Stimulated activated CD8-positive, alpha-beta memory T cell treated with anti-CD3 and anti-CD28 coated beads, Interleukin-12 subunit alpha, Interleukin-12 subunit beta, amount 100 ng/mL, for 4 hours (primary cell): ENCODE measurements around the gene RASSF5.
A peak's percentile ranks its signal among the peaks of the same experiment; 100 is the strongest.

Experiments
- DNase-seq: peaks from one replicate; pipeline ENCODE4 v3.0.0-alpha.2; 2020; ENCODE audit warnings: low read depth

The RASSF5 gene

DNA sequence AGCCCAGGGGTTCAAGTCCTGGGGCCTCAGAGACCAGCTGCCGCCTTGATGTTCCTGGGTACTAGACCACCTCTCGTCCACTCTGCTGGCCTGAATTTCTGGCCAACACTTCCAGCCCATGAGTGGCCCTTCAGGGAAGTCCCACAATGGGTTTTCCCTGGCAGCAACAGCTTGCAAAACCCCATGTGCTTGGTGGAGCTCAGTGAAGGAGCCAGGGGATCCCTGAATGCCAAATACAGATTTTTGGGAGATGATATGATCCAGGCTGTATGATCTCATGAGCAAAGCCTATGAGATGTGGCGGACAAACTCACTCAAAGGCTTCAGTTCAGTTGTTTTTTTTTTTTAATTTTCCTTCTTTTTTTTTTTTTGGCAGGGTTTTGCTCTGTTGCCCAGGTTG, 9.6 kb upstream of the RASSF5 start:
- DNase-seq: no peak

DNA sequence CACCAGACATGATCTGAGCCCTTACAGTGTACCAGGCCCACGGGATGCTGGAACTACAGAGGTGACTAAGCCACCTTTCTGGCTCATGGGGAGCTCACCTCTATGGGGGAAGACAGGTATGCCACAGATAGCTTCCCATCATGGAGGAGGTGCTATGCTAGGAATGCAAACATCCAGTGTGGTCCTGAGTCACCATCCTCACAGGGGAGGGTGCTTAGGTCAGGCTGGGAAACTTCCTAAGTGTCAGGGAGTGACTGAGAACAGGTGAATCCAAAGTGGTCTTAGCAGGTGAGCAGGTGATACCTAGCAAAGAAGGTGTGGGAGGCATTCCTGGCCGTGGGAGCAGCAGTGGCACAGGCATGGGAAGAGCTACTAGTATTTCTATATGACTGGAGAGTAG, 8.6 kb upstream of the RASSF5 start:
- no peak for DNase-seq

DNA sequence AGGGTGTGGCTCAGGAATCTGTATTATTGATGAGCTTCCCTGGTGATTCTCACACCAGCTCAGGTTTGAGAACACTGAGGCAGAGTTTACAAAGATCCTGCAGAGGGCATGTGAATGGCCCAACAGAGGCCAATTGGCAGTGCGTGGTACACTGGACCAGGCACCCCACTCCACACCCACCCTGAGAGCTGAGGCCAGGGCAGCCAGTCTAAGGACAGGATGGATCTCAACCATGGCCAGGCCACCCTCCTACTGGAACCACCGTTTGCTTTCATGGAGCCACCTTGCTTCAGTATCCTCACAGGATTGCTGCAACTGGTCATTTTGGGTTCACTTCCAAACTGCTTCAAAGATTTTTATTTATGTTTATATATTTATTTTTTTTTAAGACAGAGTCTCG, 7.3 kb upstream of the RASSF5 start:
- no peak for DNase-seq

DNA sequence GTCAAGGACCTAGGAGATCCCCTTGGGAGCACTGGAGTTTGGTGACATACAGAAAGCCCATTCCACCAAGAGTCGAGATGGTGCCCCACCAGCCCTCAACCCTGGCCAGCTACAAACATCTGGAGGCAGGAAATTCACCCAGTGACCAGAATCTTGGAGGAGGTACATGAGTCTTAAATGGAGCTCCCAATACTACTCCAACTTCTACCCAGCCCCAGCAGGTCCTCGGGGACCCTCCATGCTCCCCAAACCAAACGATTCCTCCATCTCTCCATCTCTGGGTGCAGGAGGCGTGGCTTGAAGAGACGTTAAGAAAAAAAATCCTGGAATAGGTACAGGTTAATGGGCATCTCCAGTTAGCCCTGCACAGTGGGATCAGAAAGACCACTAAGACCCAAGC, 5.5 kb upstream of the RASSF5 start:
- DNase-seq: no peak

DNA sequence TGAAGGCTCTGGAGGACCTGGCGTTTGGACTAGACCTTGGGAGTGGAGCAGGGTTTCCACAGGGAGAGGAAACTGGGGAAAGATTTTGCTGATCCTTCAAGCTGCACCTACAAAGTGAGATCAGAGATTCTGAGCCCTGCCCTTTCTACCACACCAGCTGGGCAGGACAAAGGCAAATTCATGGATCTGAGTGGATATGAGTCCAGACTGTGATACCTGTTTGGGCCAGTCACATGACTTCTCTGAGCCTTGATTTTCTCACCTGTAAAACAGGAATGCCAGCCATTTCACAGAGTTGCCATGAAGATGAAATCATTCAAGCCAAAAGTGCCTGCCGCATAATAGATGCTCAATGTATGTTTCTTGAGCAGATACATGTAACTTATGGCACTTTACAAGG, 4.9 kb upstream of the RASSF5 start:
- DNase-seq: no peak

DNA sequence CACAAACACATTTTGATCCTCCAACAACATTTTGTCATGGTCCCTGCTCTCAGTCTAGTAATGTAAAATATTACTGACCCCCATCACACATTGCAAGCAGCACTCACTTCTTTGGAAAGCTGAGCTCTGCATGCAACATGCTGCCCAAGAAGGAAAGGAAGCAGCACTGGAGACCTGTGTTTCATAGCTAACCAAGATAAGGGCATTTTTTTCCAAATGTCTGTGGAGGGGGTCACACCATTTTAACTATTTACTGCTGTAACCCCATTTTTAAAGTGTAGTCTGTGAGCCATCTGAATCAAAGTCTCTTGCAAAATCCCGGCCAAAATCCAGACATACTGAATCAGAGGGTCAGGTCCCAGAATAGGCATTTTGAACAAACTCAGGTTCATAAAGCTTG, 4.5 kb upstream of the RASSF5 start:
- DNase-seq: no peak

DNA sequence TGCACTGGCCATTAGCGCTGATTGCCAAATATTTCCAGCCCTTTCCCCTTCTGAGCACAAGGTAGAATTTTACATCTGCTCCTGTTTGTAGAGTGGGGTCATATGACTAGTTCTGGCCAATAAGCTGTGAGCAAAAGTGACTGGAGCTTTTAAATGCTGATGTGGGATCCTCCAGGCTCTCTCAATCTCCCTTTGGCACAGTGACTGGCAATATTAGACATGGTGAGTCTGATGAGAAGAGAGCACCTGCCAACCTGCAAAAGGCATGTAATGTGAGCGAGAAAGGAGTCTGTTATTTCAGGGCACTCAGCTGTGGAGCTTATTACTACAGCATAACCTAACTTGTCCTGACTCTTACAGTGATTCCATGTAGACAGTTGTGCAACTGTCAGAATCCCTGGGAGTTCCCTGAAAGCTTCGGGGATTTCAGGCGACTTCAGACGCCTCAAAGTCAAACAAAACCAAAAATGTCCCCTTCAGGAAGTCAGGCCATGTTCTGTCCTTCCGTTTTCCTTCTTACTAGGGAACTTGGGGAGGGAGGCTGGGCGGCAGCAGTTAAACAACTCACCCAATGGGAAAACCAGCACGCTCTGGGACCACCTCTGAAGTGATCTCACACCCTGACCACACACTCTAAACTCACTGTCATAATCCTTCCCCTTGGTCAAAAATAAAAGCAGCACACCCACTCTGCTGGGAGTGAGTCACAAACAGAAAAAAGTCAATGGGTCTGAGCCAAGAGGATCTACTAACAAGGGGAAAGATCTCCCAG, 3.6 kb upstream of the RASSF5 start:
- peak; percentile 32 for DNase-seq

DNA sequence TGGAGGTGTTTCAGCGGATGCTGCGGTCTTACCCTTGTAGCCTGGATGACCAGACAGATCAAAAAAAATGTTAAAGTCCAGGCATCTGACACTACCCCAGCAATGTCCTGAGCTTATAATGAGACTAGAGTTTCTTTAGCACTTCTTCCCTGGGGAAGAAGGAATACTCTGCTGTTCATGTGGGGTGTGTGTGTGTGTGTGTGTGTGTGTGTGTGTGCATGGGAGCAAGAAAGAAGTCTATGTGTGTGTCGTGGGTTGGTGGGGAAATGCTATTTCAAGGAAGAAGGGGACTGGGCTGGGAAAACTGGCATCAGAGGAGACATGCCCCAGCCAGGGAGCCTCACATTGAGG, 3.0 kb upstream of the RASSF5 start:
- DNase-seq: no peak

DNA sequence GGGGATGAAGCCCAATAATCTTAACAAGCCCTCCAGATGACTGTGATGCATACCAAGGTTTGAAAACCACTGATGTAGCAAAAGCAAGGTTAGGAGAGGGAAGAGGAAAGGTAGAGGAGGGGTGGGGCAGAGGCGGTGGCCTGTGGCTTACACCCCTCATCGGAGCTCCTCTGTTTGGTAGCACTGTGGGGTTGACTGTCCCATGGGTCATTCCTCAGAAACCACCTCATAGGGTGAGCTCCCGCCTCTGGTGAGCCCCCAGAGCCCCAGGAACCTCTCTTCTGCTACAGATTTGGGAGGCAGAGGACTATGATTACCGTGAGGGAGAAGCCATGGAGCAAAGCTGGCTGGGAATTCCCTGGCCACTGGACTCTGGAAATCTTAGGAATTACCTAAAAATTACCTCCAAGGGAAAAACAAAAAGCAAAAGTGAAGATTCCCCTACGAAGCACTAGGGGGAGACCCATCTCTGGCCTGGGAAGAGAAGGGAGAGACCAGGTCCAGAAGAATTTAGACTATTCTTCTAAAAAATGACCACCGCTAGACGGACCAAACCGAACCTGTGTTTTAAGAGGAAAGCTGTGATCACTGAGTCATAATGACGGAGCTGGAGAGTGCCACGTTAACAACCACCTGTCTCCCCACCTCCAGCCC, 1.5 kb upstream of the RASSF5 start:
- no peak for DNase-seq

DNA sequence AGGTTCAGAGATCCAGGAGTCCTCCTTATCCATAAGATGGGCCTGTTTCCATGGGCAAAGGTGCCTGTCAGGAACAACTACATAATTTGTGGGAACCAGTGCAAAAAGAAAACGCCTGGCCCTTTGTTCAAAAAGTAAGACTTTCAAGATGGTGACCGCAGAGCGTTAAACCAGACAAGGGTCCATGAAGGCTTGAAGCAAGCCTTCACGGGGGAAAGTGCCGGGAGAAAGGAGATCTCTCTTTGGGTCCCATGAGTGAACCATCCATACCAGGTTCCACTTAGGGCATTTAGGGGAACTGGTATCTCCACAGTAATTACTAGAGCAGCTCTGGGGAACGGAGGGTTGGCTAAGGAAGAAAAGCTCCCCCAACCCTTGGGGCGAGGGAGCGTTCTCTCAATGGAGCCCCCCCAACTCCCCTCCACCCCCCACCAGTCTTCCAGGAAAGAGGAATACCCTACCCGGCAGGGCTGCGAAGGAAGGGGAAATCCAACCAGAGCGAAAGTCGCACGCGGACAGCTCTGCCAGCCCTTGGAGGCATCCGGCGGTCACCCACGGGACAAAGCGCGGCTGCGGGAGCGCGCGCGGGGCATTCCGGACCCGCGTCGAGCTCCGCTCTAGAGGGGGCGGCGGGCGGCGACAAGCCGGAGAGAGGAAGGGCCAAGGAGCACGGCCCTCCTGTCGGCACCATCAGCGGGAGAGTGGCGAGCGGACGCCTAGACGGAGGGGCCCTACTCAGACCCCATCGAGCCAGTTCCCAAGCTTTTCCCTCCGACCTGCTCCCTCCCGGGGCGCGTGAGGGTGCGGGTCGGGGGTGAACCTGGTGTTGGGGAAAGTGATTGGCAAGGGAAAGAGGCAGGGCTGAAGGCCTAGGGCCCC, 687 bp upstream of the RASSF5 start:
- no peak for DNase-seq

DNA sequence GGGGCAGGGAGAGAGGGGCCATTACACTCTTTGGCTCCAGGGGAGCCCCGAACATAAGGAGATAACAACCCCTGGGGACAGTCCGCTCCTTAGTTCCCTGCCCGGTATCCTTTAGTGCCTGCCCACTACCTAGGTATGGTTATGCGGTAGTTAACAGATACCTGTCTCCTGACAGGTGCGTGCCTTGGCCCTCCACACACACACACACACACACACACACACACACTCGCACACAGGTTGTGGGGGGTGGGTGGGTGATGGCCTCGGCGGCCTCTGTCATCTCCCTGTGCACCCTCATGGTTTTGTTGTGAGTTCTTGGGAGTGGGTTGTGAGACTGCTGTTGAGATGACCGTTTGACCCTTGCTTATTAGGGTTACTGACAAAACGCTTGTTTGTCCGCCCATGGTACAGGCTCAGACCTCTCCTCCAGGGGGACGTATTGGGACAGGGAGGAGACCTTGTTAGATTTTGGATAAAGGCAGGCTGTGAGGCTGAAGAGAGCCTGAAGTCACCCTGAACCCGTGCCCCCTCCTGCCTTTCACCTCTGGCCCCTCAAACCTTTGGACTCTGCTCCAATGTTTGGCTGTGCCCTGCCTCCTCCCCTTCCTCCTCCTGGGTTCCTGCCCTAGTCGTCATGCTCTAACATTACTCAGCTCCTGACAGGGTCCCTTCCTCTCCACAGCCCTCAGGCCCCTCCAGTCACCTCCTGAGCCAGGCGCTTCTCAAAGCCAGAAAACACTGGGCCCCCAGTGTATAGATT, 979 bp downstream of the RASSF5 start:
- no peak for DNase-seq

DNA sequence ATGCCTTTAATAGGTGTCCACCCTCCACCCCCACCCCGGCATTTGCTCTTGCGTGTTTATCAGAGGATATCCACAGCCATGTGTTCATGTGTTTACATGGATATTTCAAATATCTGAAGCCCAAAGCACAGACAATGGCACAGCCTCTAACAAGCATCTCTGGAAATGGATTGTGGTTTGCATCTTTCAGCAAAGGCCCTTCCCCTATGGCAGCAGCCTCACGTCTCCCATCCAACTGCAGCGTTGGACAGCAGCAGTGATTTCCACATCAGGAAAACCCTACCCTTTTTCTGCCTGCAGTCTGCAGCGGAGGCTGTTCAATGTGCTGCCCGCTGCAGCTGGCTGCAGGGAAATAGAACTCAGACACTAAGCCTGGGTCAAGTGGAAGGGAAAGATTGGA, 1.6 kb downstream of the RASSF5 start:
- no peak for DNase-seq

DNA sequence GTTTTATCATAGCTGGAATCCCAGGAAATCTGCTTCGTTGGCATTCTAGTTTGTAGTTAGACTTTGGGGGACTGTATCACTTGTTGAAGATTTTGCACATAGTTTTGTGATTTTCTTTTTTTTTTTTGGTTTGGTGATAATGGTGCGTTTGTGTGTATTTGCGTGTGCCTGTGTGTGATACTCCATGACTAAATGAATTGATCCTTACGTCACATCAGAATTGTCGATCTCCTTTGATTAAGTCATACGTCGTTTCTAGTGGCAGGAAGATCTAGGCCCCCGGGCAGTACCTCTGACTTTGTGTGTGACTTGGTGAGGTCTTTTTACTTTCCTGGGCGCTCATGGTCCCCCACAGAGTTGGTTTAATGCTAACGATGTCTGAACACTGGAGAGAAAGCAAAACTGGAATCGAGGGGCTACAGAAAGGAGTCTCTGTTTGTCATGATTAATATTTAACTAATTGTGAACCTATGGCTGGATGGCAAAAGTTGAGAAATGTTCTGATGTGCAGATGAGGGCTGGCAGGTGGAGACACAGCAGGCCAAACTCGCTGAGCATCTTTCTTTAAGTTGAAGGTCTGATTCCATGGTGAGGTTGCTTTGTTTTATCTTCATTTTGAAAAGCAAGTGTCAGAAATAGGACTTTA, 2.4 kb downstream of the RASSF5 start:
- DNase-seq: no peak

DNA sequence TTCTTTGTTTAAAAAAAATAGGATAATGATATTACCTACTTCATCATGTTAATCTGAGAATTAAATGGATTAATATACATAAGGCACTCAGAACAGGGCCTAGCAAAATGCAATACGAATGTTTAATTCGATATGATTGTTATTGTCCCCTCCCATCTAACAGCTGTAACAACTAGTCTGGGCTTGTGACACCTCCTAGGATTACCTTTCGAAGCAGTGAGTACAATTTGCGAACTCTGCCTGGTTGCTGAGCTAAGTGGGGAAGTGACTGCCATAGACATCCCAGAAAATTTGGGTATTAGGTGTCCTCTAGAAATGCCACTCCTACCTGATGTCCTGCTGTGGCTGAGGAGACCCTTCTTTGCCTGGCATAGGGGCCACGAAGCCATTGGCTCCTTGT, 3.0 kb downstream of the RASSF5 start:
- no peak for DNase-seq

DNA sequence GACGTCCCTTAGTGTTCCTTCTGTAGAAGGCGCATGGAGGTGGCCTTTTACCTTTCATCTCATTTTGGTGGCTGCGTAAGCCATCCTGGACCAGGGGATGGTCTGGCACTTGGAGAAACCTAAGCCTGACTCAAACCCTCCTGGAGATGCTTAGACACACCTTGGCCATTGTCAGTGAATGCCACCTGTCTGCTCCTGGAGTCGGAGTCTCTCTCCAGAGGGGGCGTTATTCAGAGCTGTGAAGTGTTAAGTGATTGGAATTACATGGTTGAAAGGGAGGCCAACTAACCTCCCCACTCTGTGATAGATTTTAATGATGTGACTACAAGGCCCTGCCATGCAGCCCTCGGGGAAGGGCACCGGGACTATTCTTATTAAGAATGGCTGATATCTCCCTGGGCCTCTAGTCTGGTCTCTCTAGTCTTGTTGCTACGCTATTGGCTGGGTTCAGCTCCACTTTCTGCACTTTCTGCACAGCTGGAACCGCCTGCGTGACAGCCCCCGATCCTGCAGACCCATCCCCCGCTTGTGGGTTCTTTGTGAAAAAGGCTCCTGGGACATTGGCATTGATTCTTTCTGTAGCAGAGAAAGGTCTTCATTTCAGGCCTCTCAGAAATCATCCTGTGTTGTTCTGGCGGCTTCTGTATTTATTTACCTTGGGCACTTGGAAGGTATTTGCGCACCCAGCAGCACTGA, 4.2 kb downstream of the RASSF5 start:
- DNase-seq: no peak

DNA sequence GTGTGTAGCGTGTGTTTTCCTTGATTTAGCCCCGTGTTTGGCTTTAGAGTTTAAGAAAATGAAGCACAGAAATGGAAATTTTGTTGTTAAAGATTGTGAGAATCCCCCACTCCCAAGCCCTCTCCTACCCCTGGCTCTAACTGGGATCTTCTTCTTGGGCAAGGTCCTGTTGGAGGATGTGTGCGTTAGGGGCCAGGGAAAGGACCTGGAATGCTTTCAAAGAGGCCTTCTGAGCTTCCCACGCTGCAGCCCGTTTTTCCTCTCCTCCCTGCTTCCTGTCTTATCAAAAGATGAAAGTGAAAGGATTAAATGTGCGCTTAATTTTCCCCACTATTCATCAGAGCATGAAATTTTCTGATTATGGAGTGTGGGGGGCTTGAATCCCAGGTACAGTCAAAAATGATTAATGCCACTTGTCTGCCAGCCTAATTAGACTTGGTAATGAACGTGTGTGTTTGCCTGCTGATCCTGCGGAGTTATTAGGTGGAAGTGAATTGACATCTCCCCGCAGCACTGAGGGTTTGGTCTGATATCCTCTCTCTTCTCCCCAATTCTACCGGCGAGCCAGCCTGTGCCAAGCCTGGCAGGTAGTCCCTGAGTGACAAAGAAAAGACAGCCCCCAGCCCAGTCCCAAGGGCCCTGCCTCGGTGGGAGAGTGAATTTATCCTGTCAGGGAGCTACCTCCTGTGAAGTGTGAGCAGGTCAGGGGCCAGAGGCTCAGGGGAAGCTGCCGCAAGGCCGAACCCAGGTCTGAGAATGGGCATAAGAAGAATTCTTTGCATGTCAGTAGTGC, 4.9 kb downstream of the RASSF5 start:
- no peak for DNase-seq

DNA sequence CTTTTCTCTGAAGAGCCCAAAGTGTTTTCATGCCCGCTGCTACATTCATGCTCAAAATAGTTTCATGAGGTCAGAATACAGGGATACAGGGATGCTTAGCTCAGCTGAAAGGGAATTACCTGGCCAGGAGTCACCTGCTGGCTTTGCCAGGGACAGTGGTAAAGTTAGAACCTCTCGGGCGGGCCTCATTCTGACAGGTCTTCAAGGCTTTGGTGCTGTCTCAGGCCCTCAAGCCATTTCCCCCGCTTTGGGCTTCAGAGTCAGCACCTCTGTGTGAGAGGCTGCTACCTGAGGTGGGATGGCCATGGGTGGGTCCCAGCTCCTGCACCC, 5.5 kb downstream of the RASSF5 start:
- DNase-seq: no peak

DNA sequence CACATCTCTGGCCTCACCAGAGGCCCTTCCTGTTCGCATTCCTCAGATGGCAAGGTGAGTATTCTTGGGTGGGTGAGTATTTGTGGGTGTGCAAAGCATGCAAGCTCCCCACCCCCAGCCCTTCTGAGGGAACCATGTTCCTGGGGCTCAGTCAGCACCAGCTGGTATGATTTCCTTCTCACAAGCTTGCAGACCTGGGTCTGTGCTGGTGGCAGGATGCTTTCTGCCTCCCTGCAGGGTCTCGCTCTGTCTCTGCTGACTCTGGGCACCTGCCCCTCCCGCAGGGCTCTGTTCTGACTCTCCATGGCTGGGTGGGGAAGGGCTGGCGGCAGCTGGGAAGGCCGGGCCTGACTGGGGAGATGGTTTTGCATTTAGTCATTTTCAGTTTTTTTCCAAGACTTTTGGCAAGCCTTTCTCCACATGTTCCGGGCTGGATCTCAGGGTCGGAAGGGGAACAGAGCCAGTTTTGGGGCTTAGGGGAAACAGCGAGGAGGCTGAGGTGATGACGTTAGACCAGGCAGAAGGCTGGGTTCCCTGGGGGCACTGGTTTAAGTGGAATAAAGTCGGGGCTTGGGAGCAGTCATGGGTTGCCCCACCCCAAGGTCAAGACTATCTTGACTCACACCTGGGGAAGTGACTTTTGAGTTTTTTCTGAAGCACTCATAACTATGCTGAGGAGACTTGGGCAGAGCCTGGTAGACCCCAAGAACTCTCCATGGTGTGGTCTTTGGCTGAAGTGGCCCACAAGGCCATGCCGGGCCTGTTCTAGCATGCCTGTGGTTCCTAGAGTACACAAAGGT, 6.2 kb downstream of the RASSF5 start:
- DNase-seq: no peak

DNA sequence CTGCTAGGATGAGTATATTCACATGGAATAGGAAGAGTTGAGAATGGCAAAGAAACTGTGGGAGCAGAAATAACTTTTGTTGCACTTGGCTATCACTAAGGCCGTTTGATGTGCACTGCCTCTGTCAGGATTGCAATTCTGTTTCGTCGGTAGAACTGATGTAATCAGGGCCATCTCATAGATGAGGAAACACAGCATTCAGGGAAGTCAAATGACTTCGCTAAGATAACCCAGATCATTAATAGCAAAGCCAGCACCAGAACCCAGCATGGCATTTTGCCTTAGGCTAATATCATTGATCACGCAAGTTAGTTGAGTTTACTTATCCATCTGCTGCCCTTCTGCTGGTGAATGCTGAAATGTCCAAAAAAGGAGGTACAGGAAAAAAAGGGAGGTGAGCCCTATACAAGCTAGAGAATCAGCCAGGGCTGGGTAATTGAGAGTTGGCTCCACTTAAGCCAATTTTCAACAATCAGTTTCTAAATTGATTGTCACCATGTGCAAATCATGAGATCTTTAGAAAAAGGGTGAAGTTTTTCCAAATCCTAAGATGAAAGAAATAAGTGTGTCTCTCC, 7.6 kb downstream of the RASSF5 start:
- DNase-seq: no peak

DNA sequence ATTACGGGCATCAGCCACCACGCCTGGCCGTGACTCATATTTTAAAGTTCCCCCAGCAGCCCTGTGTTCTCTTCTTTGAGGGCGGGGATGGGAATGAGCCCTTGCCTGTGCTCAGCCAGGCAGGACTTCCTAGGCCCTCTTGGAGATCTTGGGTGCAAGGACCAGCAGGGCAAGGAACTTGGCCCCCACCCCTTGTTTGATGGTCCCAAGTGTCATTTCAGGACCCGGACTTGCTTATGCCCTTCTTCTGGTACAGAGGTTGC, 9.3 kb downstream of the RASSF5 start:
- DNase-seq: no peak
